Measurements from ENCODE around the gene TRPV6.

GRCh38 chr7:142833174-142834048 is 52.1 kb downstream of the TRPV6 start:
- TF ChIP-seq, protein P1, sequence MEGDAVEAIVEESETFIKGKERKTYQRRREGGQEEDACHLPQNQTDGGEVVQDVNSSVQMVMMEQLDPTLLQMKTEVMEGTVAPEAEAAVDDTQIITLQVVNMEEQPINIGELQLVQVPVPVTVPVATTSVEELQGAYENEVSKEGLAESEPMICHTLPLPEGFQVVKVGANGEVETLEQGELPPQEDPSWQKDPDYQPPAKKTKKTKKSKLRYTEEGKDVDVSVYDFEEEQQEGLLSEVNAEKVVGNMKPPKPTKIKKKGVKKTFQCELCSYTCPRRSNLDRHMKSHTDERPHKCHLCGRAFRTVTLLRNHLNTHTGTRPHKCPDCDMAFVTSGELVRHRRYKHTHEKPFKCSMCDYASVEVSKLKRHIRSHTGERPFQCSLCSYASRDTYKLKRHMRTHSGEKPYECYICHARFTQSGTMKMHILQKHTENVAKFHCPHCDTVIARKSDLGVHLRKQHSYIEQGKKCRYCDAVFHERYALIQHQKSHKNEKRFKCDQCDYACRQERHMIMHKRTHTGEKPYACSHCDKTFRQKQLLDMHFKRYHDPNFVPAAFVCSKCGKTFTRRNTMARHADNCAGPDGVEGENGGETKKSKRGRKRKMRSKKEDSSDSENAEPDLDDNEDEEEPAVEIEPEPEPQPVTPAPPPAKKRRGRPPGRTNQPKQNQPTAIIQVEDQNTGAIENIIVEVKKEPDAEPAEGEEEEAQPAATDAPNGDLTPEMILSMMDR (IDR thresholded peaks at IDR 0.05; ENCODE audit: poor library complexity, severe bottlenecking) = no peak
- TF ChIP-seq RAD21 (conservative IDR thresholded peaks at IDR 0.05) (no peak), EP300 (conservative IDR thresholded peaks at IDR 0.05; ENCODE audit: poor library complexity, severe bottlenecking) (no peak), POLR2AphosphoS5 (IDR thresholded peaks at IDR 0.05) (no peak), EZH2 (IDR thresholded peaks at IDR 0.05; ENCODE audit: borderline replicate concordance, insufficient read depth, low read length, poor library complexity, severe bottlenecking) (no peak)
